ENCODE results near the gene SCAI. TPM values are rescaled to one million over a fixed set of nuclear protein-coding genes. Genes with fewer than 3 reads are reported as not detected.

SCAI gene
- total RNA-seq, 3 donors from 2014 or later (not counting 1 experiment from before 2014, with no cell fraction given), result 8.5 to 13.0 (median 10.7) TPM

- ATAC-seq (no peak), DNase-seq (no peak)
- H3K36me3 ChIP-seq (ENCODE audit: control insufficient read depth, insufficient read depth, low read length), result peaks cover 39% of the 10 kb centered on the region
- H3K4me1 ChIP-seq (ENCODE audit: control insufficient read depth, insufficient read depth, low read length), result peaks cover 4% of the 10 kb centered on the region
- 96% methylated on average over 4 of the region's 5 CpGs for WGBS (ENCODE audit: insufficient coverage)
- H3K27me3 ChIP-seq (ENCODE audit: control insufficient read depth, insufficient read depth, low read length), result no peaks in the 10 kb centered on the region
- H3K4me3 Mint-ChIP-seq, result no peak overlapping the region
- TF ChIP-seq CTCF (IDR thresholded peaks at IDR 0.05), result no peak
- intact Hi-C loops (cut with micrococcal nuclease), result no loop called here
- H3K27ac Mint-ChIP-seq, result peak overlapping the region; percentile 19 to 50
- no peaks in the 10 kb centered on the region for H3K27me3 Mint-ChIP-seq (ENCODE audit: low read depth in 2 of 2)
- no peaks in the 10 kb centered on the region for H3K9me3 Mint-ChIP-seq
- peaks cover 16 to 28% of the 10 kb centered on the region in 2 donors for H3K4me1 Mint-ChIP-seq
- no peak overlapping the region for H3K27ac ChIP-seq (ENCODE audit: low read length)
- peaks cover 9% of the 10 kb centered on the region for H3K36me3 Mint-ChIP-seq
- no peak overlapping the region for H3K4me3 ChIP-seq (ENCODE audit: low read length)
- no peaks in the 10 kb centered on the region for H3K9me3 ChIP-seq (ENCODE audit: control insufficient read depth, insufficient read depth, low read length)
Observed at GRCh38 chr9:124914753-124915405, 228.4 kb downstream of the SCAI start.

- Histone ChIP-seq H3K27ac (ENCODE audit: low read length) (no peak overlapping the region), H3K4me1 (ENCODE audit: control insufficient read depth, insufficient read depth, low read length) (peaks cover 4% of the 10 kb centered on the region), H3K4me3 (ENCODE audit: low read length) (no peak overlapping the region), H3K9me3 (ENCODE audit: control insufficient read depth, insufficient read depth, low read length) (no peaks in the 10 kb centered on the region), H3K27me3 (ENCODE audit: control insufficient read depth, insufficient read depth, low read length) (no peaks in the 10 kb centered on the region), H3K36me3 (ENCODE audit: control insufficient read depth, insufficient read depth, low read length) (peaks cover 27% of the 10 kb centered on the region)
- Mint-ChIP-seq H3K27me3 (ENCODE audit: low read depth in 2 of 2) (no peaks in the 10 kb centered on the region), H3K27ac (no peak overlapping the region), H3K36me3 (peaks cover 9% of the 10 kb centered on the region), H3K9me3 (no peaks in the 10 kb centered on the region), H3K4me1 (peaks cover 16 to 28% of the 10 kb centered on the region in 2 donors), H3K4me3 (no peak overlapping the region)
- ATAC-seq (no peak), DNase-seq (no peak)
- intact Hi-C loops (cut with micrococcal nuclease), result no loop called here
- 100% methylated on average over 1 of the region's 2 CpGs for WGBS (ENCODE audit: insufficient coverage)
- no peak for TF ChIP-seq CTCF (IDR thresholded peaks at IDR 0.05)
Observed at GRCh38 chr9:124913378-124913777, 229.9 kb downstream of the SCAI start.

- peaks cover 4% of the 10 kb centered on the region for H3K4me1 ChIP-seq (ENCODE audit: control insufficient read depth, insufficient read depth, low read length)
- no peak overlapping the region for H3K27ac Mint-ChIP-seq
- H3K27me3 ChIP-seq (ENCODE audit: control insufficient read depth, insufficient read depth, low read length), result no peaks in the 10 kb centered on the region
- peaks cover 9% of the 10 kb centered on the region for H3K36me3 Mint-ChIP-seq
- ATAC-seq, result no peak
- no peak overlapping the region for H3K4me3 Mint-ChIP-seq
- H3K4me3 ChIP-seq (ENCODE audit: low read length), result no peak overlapping the region
- H3K4me1 Mint-ChIP-seq, result peaks cover 16 to 28% of the 10 kb centered on the region in 2 donors
- intact Hi-C loops (cut with micrococcal nuclease), result no loop called here
- DNase-seq, result no peak
- H3K36me3 ChIP-seq (ENCODE audit: control insufficient read depth, insufficient read depth, low read length), result peaks cover 33% of the 10 kb centered on the region
- no peak for TF ChIP-seq CTCF (IDR thresholded peaks at IDR 0.05)
- H3K9me3 ChIP-seq (ENCODE audit: control insufficient read depth, insufficient read depth, low read length), result no peaks in the 10 kb centered on the region
- WGBS (ENCODE audit: insufficient coverage), result 90% methylated on average over 1 of the region's 1 CpG
- no peaks in the 10 kb centered on the region for H3K9me3 Mint-ChIP-seq
- H3K27me3 Mint-ChIP-seq (ENCODE audit: low read depth in 2 of 2), result no peaks in the 10 kb centered on the region
- H3K27ac ChIP-seq (ENCODE audit: low read length), result no peak overlapping the region
Observed at GRCh38 chr9:124911766-124912165, 231.6 kb downstream of the SCAI start.

- Mint-ChIP-seq H3K4me3 (no peak overlapping the region), H3K4me1 (peaks cover 6 to 14% of the 10 kb centered on the region in 2 donors), H3K27me3 (ENCODE audit: low read depth in 2 of 2) (no peaks in the 10 kb centered on the region), H3K9me3 (no peaks in the 10 kb centered on the region), H3K36me3 (peaks cover 9% of the 10 kb centered on the region), H3K27ac (peak overlapping the region in 1 of 2 donors; percentile 36)
- H3K27ac ChIP-seq (ENCODE audit: low read length), result no peak overlapping the region
- DNase-seq (no peak), ATAC-seq (no peak)
- intact Hi-C loops (cut with micrococcal nuclease), result no loop called here
- H3K4me1 ChIP-seq (ENCODE audit: control insufficient read depth, insufficient read depth, low read length), result no peaks in the 10 kb centered on the region
- H3K36me3 ChIP-seq (ENCODE audit: control insufficient read depth, insufficient read depth, low read length), result peaks cover 37% of the 10 kb centered on the region
- no peak for TF ChIP-seq CTCF (IDR thresholded peaks at IDR 0.05)
- H3K9me3 ChIP-seq (ENCODE audit: control insufficient read depth, insufficient read depth, low read length), result no peaks in the 10 kb centered on the region
- no peaks in the 10 kb centered on the region for H3K27me3 ChIP-seq (ENCODE audit: control insufficient read depth, insufficient read depth, low read length)
- 91% methylated on average over 1 of the region's 2 CpGs for WGBS (ENCODE audit: insufficient coverage)
- H3K4me3 ChIP-seq (ENCODE audit: low read length), result no peak overlapping the region
Observed at GRCh38 chr9:124908098-124908497, 235.2 kb downstream of the SCAI start.
